Activated CD4-positive, alpha-beta T cell treated with anti-CD3 and anti-CD28 coated beads, Interleukin-2, amount 10 ng/mL, durations not matched to agents 7 days and 5 days (primary cell): ENCODE data around the gene ETV2. TPM values are rescaled to one million over a fixed set of nuclear protein-coding genes. Genes with fewer than 3 reads are reported as not detected.
"Not testable (repeated sequence)": the region's sequence is repeated elsewhere in the genome, so short reads cannot be mapped to it uniquely, and the experiment has no call there.

Source experiments
- CTCF ChIA-PET: fragments of 350-600 bp; sonication (Branson Sonifier 250); formaldehyde crosslinking; loops from one replicate; lab custom pipeline; 2021; ENCODE audit warnings: antibody characterized with exemption; lab: Charles Lee
- POLR2A ChIA-PET: fragments of 350-600 bp; sonication (Branson Sonifier 250); formaldehyde crosslinking; loops from one replicate; lab custom pipeline; 2021; ENCODE audit warnings: antibody characterized with exemption; lab: Charles Lee
- DNase-seq: peaks from one replicate; pipeline ENCODE4 v3.0.0-alpha.2; 2020
- H3K27ac Mint-ChIP-seq: one replicate; pipeline ENCODE4 v1.8.0; 2021; ENCODE audit warnings: mild to moderate bottlenecking, moderate library complexity, mixed read lengths
- H3K27me3 Mint-ChIP-seq: one replicate; pipeline ENCODE4 v1.8.0; 2021; ENCODE audit warnings: mixed read lengths
- H3K36me3 Mint-ChIP-seq: one replicate; pipeline ENCODE4 v1.8.0; 2021; ENCODE audit warnings: low read depth, mixed read lengths
- H3K4me1 Mint-ChIP-seq: one replicate; pipeline ENCODE4 v1.8.0; 2021; ENCODE audit warnings: mixed read lengths
- H3K4me3 Mint-ChIP-seq: one replicate; pipeline ENCODE4 v1.8.0; 2021; ENCODE audit warnings: mild to moderate bottlenecking, moderate library complexity, mixed read lengths
- H3K9me3 Mint-ChIP-seq: one replicate; pipeline ENCODE4 v1.8.0; 2021; ENCODE audit warnings: mixed read lengths
- total RNA-seq, 2 experiments: library from RNA; stranded (reverse); gene quantifications; one replicate each; pipeline ENCODE4 v1.2.3, GENCODE V29; 2021

ETV2 gene
- total RNA-seq, 2 experiments from 2014 or later, result 0.84 to 1.9 TPM

- Mint-ChIP-seq H3K36me3 (peaks cover 2% of the 10 kb centered on the region), H3K4me3 (no peak overlapping the region), H3K27me3 (peaks cover 33% of the 10 kb centered on the region), H3K9me3 (no peaks in the 10 kb centered on the region), H3K27ac (no peak overlapping the region), H3K4me1 (peaks cover 7% of the 10 kb centered on the region)
- ChIA-PET CTCF (interaction anchor here (1.2 kb wide), 1 partner anchor 8 kb away, joined by 3 read pairs; no protein-coding TSS in a partner anchor), POLR2A (no interaction called here)
- no peak for DNase-seq
These were observed 28.4 kb downstream of the ETV2 start for GRCh38 chr19:35669974-35670373.

GRCh38 chr19:35670686-35671085 is 29.1 kb downstream of the ETV2 start:
- no peak overlapping the region for H3K4me3 Mint-ChIP-seq
- H3K27me3 Mint-ChIP-seq, result peaks cover 33% of the 10 kb centered on the region
- H3K27ac Mint-ChIP-seq, result peak overlapping the region; percentile 31
- peaks cover 7% of the 10 kb centered on the region for H3K4me1 Mint-ChIP-seq
- peaks cover 2% of the 10 kb centered on the region for H3K36me3 Mint-ChIP-seq
- H3K9me3 Mint-ChIP-seq, result no peaks in the 10 kb centered on the region
- no peak for DNase-seq
- POLR2A ChIA-PET, result no interaction called here
- CTCF ChIA-PET, result no interaction called here

DNA sequence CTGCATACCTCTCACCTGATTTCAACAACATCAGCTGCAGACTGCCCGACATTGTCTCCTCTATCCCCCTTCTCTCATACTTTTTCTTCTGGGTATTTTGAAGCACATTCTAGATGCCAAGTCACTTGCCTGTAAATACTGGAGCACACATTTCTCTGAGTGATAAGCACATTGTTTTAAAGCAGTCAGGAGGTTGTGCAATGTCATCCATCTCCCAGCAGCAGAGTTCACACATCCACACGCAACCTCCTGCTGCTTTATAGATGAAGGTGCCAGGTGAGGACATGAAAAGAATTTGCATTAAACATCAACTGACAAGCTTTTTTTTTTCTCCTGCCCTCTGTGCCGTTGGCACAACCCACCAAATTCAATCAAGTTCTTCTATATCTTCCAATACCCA is 30.3 kb downstream of the ETV2 start:
- no peak overlapping the region for H3K27ac Mint-ChIP-seq
- DNase-seq, result no peak
- no peak overlapping the region for H3K4me3 Mint-ChIP-seq
- H3K36me3 Mint-ChIP-seq, result no peaks in the 10 kb centered on the region
- H3K9me3 Mint-ChIP-seq, result no peaks in the 10 kb centered on the region
- H3K4me1 Mint-ChIP-seq, result peaks cover 7% of the 10 kb centered on the region
- ChIA-PET POLR2A (no interaction called here), CTCF (interaction anchor here (1.1 kb wide), 1 partner anchor 260 kb away, joined by 3 read pairs; no protein-coding TSS in a partner anchor)
- peaks cover 35% of the 10 kb centered on the region for H3K27me3 Mint-ChIP-seq

GRCh38 chr19:35673121-35673804 is 31.7 kb downstream of the ETV2 start:
- peak overlapping the region; percentile 36 for H3K27ac Mint-ChIP-seq
- H3K27me3 Mint-ChIP-seq, result peaks cover 38% of the 10 kb centered on the region
- H3K4me1 Mint-ChIP-seq, result peaks cover 7% of the 10 kb centered on the region
- POLR2A ChIA-PET, result interaction anchor here (1.2 kb wide), 2 partner anchors 12 to 25 kb away, joined by 3 to 5 read pairs; partner anchors contain the start of gene COX6B1
- no peaks in the 10 kb centered on the region for H3K36me3 Mint-ChIP-seq
- CTCF ChIA-PET, result interaction anchor here (0.8 to 1.2 kb wide), 8 partner anchors 11 to 258 kb away, joined by 3 to 9 read pairs (median 3); partner anchors contain the start of gene COX6B1
- H3K9me3 Mint-ChIP-seq, result no peaks in the 10 kb centered on the region
- DNase-seq, result peak; percentile 51
- H3K4me3 Mint-ChIP-seq, result peak overlapping the region; percentile 65

DNA sequence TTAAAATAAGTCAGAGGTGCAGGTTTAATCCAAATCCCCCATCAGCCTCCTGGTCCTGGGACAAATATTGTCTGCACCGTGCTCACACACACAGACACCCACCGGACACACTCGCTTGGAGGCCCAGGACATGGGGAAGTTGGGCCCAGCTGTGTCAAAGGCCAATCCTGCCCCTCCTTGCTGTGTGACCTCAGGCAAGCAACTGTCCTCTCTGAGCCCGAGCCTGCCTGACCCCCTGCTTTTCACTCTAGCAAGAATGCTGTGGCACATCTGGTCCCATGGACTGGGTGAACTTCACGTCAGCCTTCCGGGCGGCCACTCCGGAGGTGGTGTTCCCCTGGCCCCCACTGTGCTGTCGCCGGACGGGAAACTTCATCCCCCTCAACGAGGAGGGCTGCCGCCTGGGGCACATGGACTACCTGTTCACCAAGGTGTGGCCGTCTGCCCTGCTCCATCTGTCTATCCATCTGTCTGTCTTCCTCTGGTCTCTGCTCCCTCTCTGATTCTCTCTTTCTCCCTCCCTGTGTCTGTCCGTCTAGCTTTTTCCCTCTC is 34.1 kb downstream of the ETV2 start:
- no peak for DNase-seq
- H3K36me3 Mint-ChIP-seq, result no peaks in the 10 kb centered on the region
- H3K4me1 Mint-ChIP-seq, result peaks cover 7% of the 10 kb centered on the region
- H3K27ac Mint-ChIP-seq, result no peak overlapping the region
- ChIA-PET CTCF (no interaction called here), POLR2A (no interaction called here)
- H3K4me3 Mint-ChIP-seq, result no peak overlapping the region
- no peaks in the 10 kb centered on the region for H3K9me3 Mint-ChIP-seq
- H3K27me3 Mint-ChIP-seq, result peaks cover 25% of the 10 kb centered on the region

DNA sequence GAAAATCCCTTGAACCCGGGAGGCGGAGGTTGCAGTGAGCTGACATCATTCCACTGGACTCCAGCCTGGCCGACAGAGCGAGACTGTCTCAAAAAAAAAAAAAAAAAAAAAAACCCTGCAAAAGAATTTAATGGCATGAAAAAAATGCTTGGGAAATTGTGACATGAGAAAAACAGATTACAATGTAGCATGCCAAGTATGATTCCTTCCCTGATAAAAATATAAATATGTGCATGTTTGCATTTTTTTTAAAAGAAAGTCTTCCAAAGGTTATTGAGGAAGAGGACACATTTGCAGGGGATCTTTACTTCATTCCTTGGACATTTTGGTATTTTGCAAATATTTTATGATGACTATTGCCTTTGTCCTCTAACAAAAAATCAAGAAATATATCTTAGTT is 48.3 kb downstream of the ETV2 start:
- no peak for DNase-seq
- Mint-ChIP-seq H3K9me3 (no peaks in the 10 kb centered on the region), H3K27ac (no peak overlapping the region), H3K4me3 (no peak overlapping the region), H3K36me3 (no peaks in the 10 kb centered on the region), H3K27me3 (no peaks in the 10 kb centered on the region), H3K4me1 (peaks cover 11% of the 10 kb centered on the region)
- CTCF ChIA-PET, result interaction anchor here (1.3 kb wide), 1 partner anchor 10 kb away, joined by 3 read pairs; no protein-coding TSS in a partner anchor
- POLR2A ChIA-PET, result no interaction called here

DNA sequence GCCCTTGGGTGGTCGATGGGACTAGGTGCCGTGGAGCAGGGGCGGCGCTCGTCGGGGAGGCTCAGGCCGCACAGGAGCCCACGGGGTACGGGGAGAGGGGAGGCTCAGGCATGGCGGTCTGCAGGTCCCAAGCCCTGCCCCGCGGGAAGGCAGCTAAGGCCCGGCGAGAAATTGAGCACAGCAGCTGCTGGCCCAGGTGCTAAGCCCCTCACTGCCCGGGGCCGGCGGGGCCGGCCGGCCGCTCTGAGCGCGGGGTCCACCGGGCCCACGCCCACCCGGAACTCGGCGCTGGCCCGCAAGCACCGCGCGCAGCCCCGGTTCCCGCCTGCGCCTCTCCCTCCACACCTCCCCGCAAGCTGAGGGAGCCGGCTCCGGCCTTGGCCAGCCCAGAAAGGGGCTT is 49.6 kb downstream of the ETV2 start:
- DNase-seq, H3K27me3 Mint-ChIP-seq, H3K36me3 Mint-ChIP-seq, H3K4me3 Mint-ChIP-seq, H3K9me3 Mint-ChIP-seq, H3K27ac Mint-ChIP-seq, POLR2A ChIA-PET: not testable (repeated sequence)
- CTCF ChIA-PET, result interaction anchor here (0.7 to 7.1 kb wide), 2 partner anchors 16 to 23 kb away, joined by 3 to 72 read pairs; no protein-coding TSS in a partner anchor
- peaks cover 11% of the 10 kb centered on the region for H3K4me1 Mint-ChIP-seq

GRCh38 chr19:35692010-35692409 is 50.5 kb downstream of the ETV2 start:
- peaks cover 14% of the 10 kb centered on the region for H3K4me1 Mint-ChIP-seq
- H3K27ac Mint-ChIP-seq, result no peak overlapping the region
- no peak overlapping the region for H3K4me3 Mint-ChIP-seq
- POLR2A ChIA-PET, result no interaction called here
- no peaks in the 10 kb centered on the region for H3K27me3 Mint-ChIP-seq
- H3K9me3 Mint-ChIP-seq, result no peaks in the 10 kb centered on the region
- no peak for DNase-seq
- CTCF ChIA-PET, result interaction anchor here (0.6 to 7.1 kb wide), 6 partner anchors 10 to 221 kb away, joined by 3 to 72 read pairs (median 3); no protein-coding TSS in a partner anchor
- no peaks in the 10 kb centered on the region for H3K36me3 Mint-ChIP-seq

DNA sequence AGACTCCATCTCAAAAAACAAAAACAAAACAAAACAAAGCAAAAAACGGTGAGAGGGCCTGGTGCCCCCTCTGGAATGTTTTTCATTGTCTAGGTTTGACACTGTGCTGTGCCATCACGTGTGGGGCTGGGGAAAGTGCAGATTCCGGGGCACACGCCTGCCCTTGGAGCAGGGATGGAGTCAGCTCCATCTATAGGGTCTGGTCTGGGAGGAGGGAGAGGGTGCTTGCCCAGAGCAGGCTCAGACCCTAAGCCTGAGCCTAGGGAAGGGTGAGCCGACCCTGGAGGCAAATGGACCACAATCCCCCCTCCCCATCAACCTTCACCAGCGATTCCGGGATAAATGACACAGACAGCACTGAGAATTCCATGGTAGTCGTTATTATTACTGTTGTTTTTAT is 51.9 kb downstream of the ETV2 start:
- no peak overlapping the region for H3K4me3 Mint-ChIP-seq
- POLR2A ChIA-PET, result no interaction called here

GRCh38 chr19:35693835-35694599 is 52.5 kb downstream of the ETV2 start:
- DNase-seq, result peak; percentile 94
- CTCF ChIA-PET, result interaction anchor here (0.6 to 7.1 kb wide), 20 partner anchors 8 to 644 kb away, joined by 3 to 72 read pairs (median 4); partner anchors contain the start of genes COX6B1 and LIN37
- Mint-ChIP-seq H3K27ac (no peak overlapping the region), H3K4me3 (no peak overlapping the region), H3K27me3 (no peaks in the 10 kb centered on the region), H3K36me3 (no peaks in the 10 kb centered on the region), H3K9me3 (no peaks in the 10 kb centered on the region), H3K4me1 (peaks cover 19% of the 10 kb centered on the region)
- POLR2A ChIA-PET, result interaction anchor here (0.8 kb wide), 1 partner anchor 17 kb away, joined by 3 read pairs; no protein-coding TSS in a partner anchor

More for the DNA sequence above, 51.9 kb downstream of the ETV2 start:
- no peak for DNase-seq
- no peaks in the 10 kb centered on the region for H3K9me3 Mint-ChIP-seq
- CTCF ChIA-PET, result interaction anchor here (0.6 to 7.1 kb wide), 9 partner anchors 9 to 237 kb away, joined by 3 to 72 read pairs (median 4); no protein-coding TSS in a partner anchor
- H3K4me1 Mint-ChIP-seq, result peaks cover 15% of the 10 kb centered on the region
- H3K27ac Mint-ChIP-seq, result no peak overlapping the region
- no peaks in the 10 kb centered on the region for H3K36me3 Mint-ChIP-seq
- H3K27me3 Mint-ChIP-seq, result no peaks in the 10 kb centered on the region
